ENCODE data around the gene GNB3. TPM values are rescaled to one million over a fixed set of nuclear protein-coding genes. Genes with fewer than 3 reads are reported as not detected.
"Not testable (repeated sequence)": the region's sequence is repeated elsewhere in the genome, so short reads cannot be mapped to it uniquely, and the experiment has no call there.

The GNB3 gene
- polyA plus RNA-seq, 3 donors from 2014 or later: not detected

DNA sequence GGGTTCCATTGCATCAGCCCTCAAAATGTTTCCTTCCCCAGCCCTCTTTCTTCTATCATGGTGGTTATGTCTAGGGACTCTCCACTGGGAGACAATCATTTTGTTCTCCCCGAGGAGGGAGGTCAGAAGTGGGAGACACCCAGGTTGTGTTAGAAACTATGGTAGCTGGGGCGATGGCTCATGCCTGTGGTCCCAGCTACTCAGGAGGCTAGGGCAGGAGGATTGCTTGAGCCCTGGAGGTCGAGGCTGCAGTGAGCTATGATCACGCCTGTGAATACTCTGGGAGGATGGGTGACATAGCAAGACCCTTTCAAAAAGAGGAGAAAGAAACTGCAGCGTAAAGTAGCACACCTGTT is 50.9 kb downstream of the GNB3 start:
- Mint-ChIP-seq H3K9me3 (no peaks in the 10 kb centered on the region), H3K27ac (peak overlapping the region; percentile 91 to 96 (median 92)), H3K4me1 (peaks cover 12 to 13% of the 10 kb centered on the region in 2 donors), H3K27me3 (ENCODE audit: low read depth in 3 of 3) (peaks cover 0 to 7% (median 2%) of the 10 kb centered on the region in 3 donors), H3K4me3 (peak overlapping the region; percentile 83 to 87 (median 85)), H3K36me3 (no peaks in the 10 kb centered on the region)
- DNase-seq: no peak

DNA sequence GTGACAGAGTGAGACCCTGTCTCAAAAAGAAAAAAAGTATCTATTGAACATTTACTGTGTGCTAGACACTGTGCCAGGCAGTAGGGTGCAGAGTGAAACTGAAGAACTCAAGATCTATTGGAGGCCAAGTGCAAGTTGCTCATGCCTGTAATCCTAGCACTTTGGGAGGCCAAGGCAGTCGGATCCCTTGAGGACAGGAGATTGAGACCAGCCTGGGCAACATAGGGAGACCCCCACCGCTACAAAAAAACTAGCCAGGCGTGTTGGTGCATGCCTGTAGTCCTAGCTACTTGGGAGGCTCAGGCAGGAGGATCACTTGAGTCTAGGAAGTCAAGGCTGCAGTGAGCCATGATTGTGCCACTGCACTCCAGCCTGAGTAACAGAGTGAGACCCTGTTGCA is 52.0 kb downstream of the GNB3 start:
- not testable (repeated sequence) for DNase-seq; H3K36me3 Mint-ChIP-seq; H3K9me3 Mint-ChIP-seq; H3K27me3 Mint-ChIP-seq (ENCODE audit: low read depth in 3 of 3)
- Mint-ChIP-seq H3K4me3 (peak overlapping the region in 4 of 5 donors; percentile 13 to 85 (median 52)), H3K27ac (peak overlapping the region in 2 of 6 donors; percentile 40 to 92), H3K4me1 (peaks cover 12 to 13% of the 10 kb centered on the region in 2 donors)

GRCh38 chr12:6894321-6894720 is 53.6 kb downstream of the GNB3 start:
- Mint-ChIP-seq H3K27me3 (ENCODE audit: low read depth in 3 of 3) (peaks cover 0 to 7% (median 2%) of the 10 kb centered on the region in 3 donors), H3K4me1 (peaks cover 12 to 13% of the 10 kb centered on the region in 2 donors), H3K9me3 (no peaks in the 10 kb centered on the region), H3K27ac (no peak overlapping the region), H3K36me3 (no peaks in the 10 kb centered on the region), H3K4me3 (no peak overlapping the region)
- DNase-seq: no peak

Other genes starting within 250 kb of the GNB3 start
- gene CHD4, start 233.5 kb upstream of the GNB3 start, polyA plus RNA-seq: 10 to 100 TPM; 13.6 to 59.5 (median 20.7) TPM
- 10 to 100 TPM in 2 of 3 donors, 1 to 10 TPM in 1; 9.6 to 36.1 (median 11.6) TPM for gene LPAR5, start 205.0 kb upstream of the GNB3 start, polyA plus RNA-seq
- 10 to 100 TPM in 1 of 3 donors, 1 to 10 TPM in 1, not detected in 1; 4.2 to 10.2 TPM for gene ACRBP, start 193.5 kb upstream of the GNB3 start, polyA plus RNA-seq
- gene ING4, start 177.8 kb upstream of the GNB3 start, polyA plus RNA-seq: 100 to 1,000 TPM in 1 of 3 donors, 10 to 100 TPM in 2; 60.7 to 156 (median 93.9) TPM
- 10 to 100 TPM; 14.6 to 41.5 (median 31.6) TPM for gene ZNF384, start 151.6 kb upstream of the GNB3 start, polyA plus RNA-seq
- gene PIANP, start 140.1 kb upstream of the GNB3 start, polyA plus RNA-seq: not detected
- 10 to 100 TPM; 34.1 to 62.1 (median 45.6) TPM for gene COPS7A, start 116.9 kb upstream of the GNB3 start, polyA plus RNA-seq
- 100 to 1,000 TPM; 102 to 165 (median 155) TPM for gene MLF2, start 87.8 kb upstream of the GNB3 start, polyA plus RNA-seq
- 1 to 10 TPM in 2 of 3 donors, under 1 TPM in 1; 0.40 to 8.0 (median 4.9) TPM for gene PTMS, start 74.6 kb upstream of the GNB3 start, polyA plus RNA-seq
- 1 to 10 TPM; 1.3 to 8.3 (median 1.6) TPM for gene LAG3, start 68.4 kb upstream of the GNB3 start, polyA plus RNA-seq
- 10 to 100 TPM in 1 of 3 donors, 1 to 10 TPM in 2; 2.0 to 11.7 (median 6.6) TPM for gene CD4, start 51.4 kb upstream of the GNB3 start, polyA plus RNA-seq
- not detected for gene GPR162, start 19.1 kb upstream of the GNB3 start, polyA plus RNA-seq
- not detected for gene P3H3, start 12.5 kb upstream of the GNB3 start, polyA plus RNA-seq
- gene CDCA3, start 10.4 kb downstream of the GNB3 start, polyA plus RNA-seq: 1 to 10 TPM in 1 of 3 donors, under 1 TPM in 1, not detected in 1; 0.99 to 1.5 TPM
- 10 to 100 TPM; 41.3 to 54.0 (median 52.0) TPM for gene USP5, start 11.2 kb downstream of the GNB3 start, polyA plus RNA-seq
- gene TPI1, start 26.6 kb downstream of the GNB3 start, polyA plus RNA-seq: 1,000 to 10,000 TPM in 1 of 3 donors, 100 to 1,000 TPM in 2; 801 to 1,209 (median 811) TPM
- 10 to 100 TPM; 11.2 to 17.0 (median 11.4) TPM for gene SPSB2, start 32.4 kb downstream of the GNB3 start, polyA plus RNA-seq
- gene LRRC23, start 63.9 kb downstream of the GNB3 start, polyA plus RNA-seq: 1 to 10 TPM; 2.3 to 4.4 (median 2.4) TPM
- gene ENO2, start 73.7 kb downstream of the GNB3 start, polyA plus RNA-seq: 1 to 10 TPM; 2.0 to 6.5 (median 3.8) TPM
- gene ATN1, start 87.0 kb downstream of the GNB3 start, polyA plus RNA-seq: 1 to 10 TPM in 2 of 3 donors, not detected in 1; 1.0 to 2.1 TPM
- gene RNU7-1, start 102.9 kb downstream of the GNB3 start, polyA plus RNA-seq: not detected
- gene C12orf57, start 103.1 kb downstream of the GNB3 start, polyA plus RNA-seq: 100 to 1,000 TPM in 2 of 3 donors, 10 to 100 TPM in 1; 83.7 to 315 (median 170) TPM
- 100 to 1,000 TPM; 231 to 513 (median 294) TPM for gene PTPN6, start 110.4 kb downstream of the GNB3 start, polyA plus RNA-seq
- gene PHB2, start 129.7 kb downstream of the GNB3 start, polyA plus RNA-seq: 100 to 1,000 TPM; 121 to 141 (median 136) TPM
- 10 to 100 TPM; 46.2 to 83.8 (median 65.5) TPM for gene EMG1, start 130.0 kb downstream of the GNB3 start, polyA plus RNA-seq
- 10 to 100 TPM; 18.4 to 39.2 (median 34.8) TPM for gene LPCAT3, start 177.6 kb downstream of the GNB3 start, polyA plus RNA-seq
- gene C1S, start 219.8 kb downstream of the GNB3 start, polyA plus RNA-seq: not detected